ENCODE measurements around the gene RAPGEF6. TPM values are rescaled to one million over a fixed set of nuclear protein-coding genes. Genes with fewer than 3 reads are reported as not detected.
A peak's percentile ranks its signal among the peaks of the same experiment; 100 is the strongest.

RAPGEF6 gene
- total and polyA plus RNA-seq, 9 of the 15 experiments (the other 6 are each of a cell fraction or from before 2014, with no cell fraction given) = 2.7 to 23.4 (median 12.7) TPM

DNA sequence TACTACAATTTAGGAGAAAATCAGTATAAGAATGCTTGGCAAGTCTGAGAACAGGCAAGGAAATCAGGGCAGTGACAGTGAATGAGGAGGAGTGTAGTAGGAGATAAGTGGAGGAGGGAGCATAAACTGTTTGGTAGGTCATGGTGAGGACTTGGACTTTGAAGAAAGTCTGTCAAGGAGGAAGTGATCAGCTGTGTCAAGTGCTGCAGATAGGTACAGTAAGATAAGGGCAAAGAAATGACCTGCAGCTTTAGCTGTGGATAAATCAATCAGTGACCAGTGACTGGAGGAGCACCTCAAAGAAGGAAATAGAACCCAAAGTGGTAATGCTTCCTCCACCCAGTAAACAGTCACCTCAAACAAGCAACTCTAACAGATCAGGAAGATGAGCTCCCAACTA, 106.3 kb downstream of the RAPGEF6 start (continued):
- TF ChIP-seq UBTF (IDR thresholded peaks at IDR 0.05; ENCODE audit: borderline replicate concordance in 1 of 2, low read depth in 2 of 2, low read length in 2 of 2) (no peak), MTA1 (IDR thresholded peaks at IDR 0.05; ENCODE audit: borderline replicate concordance) (0 out of 2 replicates have a peak, but pooled peaks have one; percentile 14), RBM39 (optimal IDR thresholded peaks at IDR 0.05; ENCODE audit: low read depth, low read length) (no peak), GMEB1 (CRISPR knock-in tag; IDR thresholded peaks at IDR 0.05) (no peak), ZNF3 (CRISPR knock-in tag; IDR thresholded peaks at IDR 0.05) (no peak), ELF2 (CRISPR knock-in tag; IDR thresholded peaks at IDR 0.05) (no peak), RAD51 (IDR thresholded peaks at IDR 0.05; ENCODE audit: borderline replicate concordance, low read depth) (no peak), KLF16 (IDR thresholded peaks at IDR 0.05) (peak; percentile 42; the same call in 1 of the 2 replicates), HMG20B (CRISPR knock-in tag; IDR thresholded peaks at IDR 0.05) (no peak), ZNF79 (CRISPR knock-in tag; IDR thresholded peaks at IDR 0.05; ENCODE audit: low read depth) (no peak), NFXL1 (CRISPR knock-in tag; IDR thresholded peaks at IDR 0.05) (no peak), ERF (CRISPR knock-in tag; IDR thresholded peaks at IDR 0.05) (no peak), SLC30A9 (CRISPR knock-in tag; IDR thresholded peaks at IDR 0.05) (no peak), PCBP1 (IDR thresholded peaks at IDR 0.05; ENCODE audit: low read depth, low read length, poor library complexity, severe bottlenecking) (no peak), TSHZ1 (CRISPR knock-in tag; IDR thresholded peaks at IDR 0.05) (no peak), BRD4 (IDR thresholded peaks at IDR 0.05) (no peak), IRF9 (tag; IDR thresholded peaks at IDR 0.05) (no peak), U2AF2 (optimal IDR thresholded peaks at IDR 0.05; ENCODE audit: low read depth, low read length) (no peak), U2AF1 (optimal IDR thresholded peaks at IDR 0.05; ENCODE audit: low read depth, low read length) (no peak)
- TF ChIP-seq, protein P1, sequence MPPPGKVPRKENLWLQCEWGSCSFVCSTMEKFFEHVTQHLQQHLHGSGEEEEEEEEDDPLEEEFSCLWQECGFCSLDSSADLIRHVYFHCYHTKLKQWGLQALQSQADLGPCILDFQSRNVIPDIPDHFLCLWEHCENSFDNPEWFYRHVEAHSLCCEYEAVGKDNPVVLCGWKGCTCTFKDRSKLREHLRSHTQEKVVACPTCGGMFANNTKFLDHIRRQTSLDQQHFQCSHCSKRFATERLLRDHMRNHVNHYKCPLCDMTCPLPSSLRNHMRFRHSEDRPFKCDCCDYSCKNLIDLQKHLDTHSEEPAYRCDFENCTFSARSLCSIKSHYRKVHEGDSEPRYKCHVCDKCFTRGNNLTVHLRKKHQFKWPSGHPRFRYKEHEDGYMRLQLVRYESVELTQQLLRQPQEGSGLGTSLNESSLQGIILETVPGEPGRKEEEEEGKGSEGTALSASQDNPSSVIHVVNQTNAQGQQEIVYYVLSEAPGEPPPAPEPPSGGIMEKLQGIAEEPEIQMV (tag; conservative IDR thresholded peaks at IDR 0.05; ENCODE audit: low read depth) = no peak

Measured in K562 (cell line).